Measurements from ENCODE around the gene GSTM4. TPM values are rescaled to one million over a fixed set of nuclear protein-coding genes. Genes with fewer than 3 reads are reported as not detected.

The GSTM4 gene
- total RNA-seq, 1 experiment from 2014 or later, result 188 TPM

GRCh38 chr1:109616391-109616790 is 39.5 kb upstream of the GSTM4 start:
- peaks cover 19% of the 10 kb centered on the region for H3K4me1 ChIP-seq (ENCODE audit: insufficient read depth, low read length, poor library complexity, severe bottlenecking)
- H3K36me3 ChIP-seq (ENCODE audit: insufficient read depth, low read length, poor library complexity, severe bottlenecking), result no peaks in the 10 kb centered on the region
- ChIA-PET CTCF (interaction anchor here (1.0 to 1.1 kb wide), 2 partner anchors 14 to 71 kb away, joined by 3 to 5 read pairs; no protein-coding TSS in a partner anchor), POLR2A (ENCODE audit: low non-redundant PET) (no interaction called here)
- no peak overlapping the region for H3K27ac ChIP-seq (ENCODE audit: low read depth, low read length, poor library complexity, severe bottlenecking)
- DNase-seq (ENCODE audit: low spot score), result no peak
- no peaks in the 10 kb centered on the region for H3K9me3 ChIP-seq (ENCODE audit: low read depth, low read length, poor library complexity, severe bottlenecking)
- no peaks in the 10 kb centered on the region for H3K27me3 ChIP-seq (replicated peaks; ENCODE audit: insufficient read depth, low read depth, low read length, poor library complexity)
- TF ChIP-seq EZH2 (IDR thresholded peaks at IDR 0.05; ENCODE audit: borderline replicate concordance, low read depth, low read length, poor library complexity, severe bottlenecking), result no peak
- TF ChIP-seq, protein P1, sequence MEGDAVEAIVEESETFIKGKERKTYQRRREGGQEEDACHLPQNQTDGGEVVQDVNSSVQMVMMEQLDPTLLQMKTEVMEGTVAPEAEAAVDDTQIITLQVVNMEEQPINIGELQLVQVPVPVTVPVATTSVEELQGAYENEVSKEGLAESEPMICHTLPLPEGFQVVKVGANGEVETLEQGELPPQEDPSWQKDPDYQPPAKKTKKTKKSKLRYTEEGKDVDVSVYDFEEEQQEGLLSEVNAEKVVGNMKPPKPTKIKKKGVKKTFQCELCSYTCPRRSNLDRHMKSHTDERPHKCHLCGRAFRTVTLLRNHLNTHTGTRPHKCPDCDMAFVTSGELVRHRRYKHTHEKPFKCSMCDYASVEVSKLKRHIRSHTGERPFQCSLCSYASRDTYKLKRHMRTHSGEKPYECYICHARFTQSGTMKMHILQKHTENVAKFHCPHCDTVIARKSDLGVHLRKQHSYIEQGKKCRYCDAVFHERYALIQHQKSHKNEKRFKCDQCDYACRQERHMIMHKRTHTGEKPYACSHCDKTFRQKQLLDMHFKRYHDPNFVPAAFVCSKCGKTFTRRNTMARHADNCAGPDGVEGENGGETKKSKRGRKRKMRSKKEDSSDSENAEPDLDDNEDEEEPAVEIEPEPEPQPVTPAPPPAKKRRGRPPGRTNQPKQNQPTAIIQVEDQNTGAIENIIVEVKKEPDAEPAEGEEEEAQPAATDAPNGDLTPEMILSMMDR (conservative IDR thresholded peaks at IDR 0.05; ENCODE audit: low read depth, low read length), result no peak
- intact Hi-C loops (cut with micrococcal nuclease; ENCODE audit: unreplicated experiment), result no loop called here
- H3K4me3 ChIP-seq (ENCODE audit: low read depth, low read length, poor library complexity, severe bottlenecking), result no peak overlapping the region
- BruUV-seq (replicated peaks), result no TSS peak

GRCh38 chr1:109617291-109617801 is 38.6 kb upstream of the GSTM4 start:
- intact Hi-C loops (cut with micrococcal nuclease; ENCODE audit: unreplicated experiment), result no loop called here
- H3K27me3 ChIP-seq (replicated peaks; ENCODE audit: insufficient read depth, low read depth, low read length, poor library complexity), result no peaks in the 10 kb centered on the region
- H3K27ac ChIP-seq (ENCODE audit: low read depth, low read length, poor library complexity, severe bottlenecking), result no peak overlapping the region
- H3K4me3 ChIP-seq (ENCODE audit: low read depth, low read length, poor library complexity, severe bottlenecking), result no peak overlapping the region
- TF ChIP-seq, protein P1 (conservative IDR thresholded peaks at IDR 0.05; ENCODE audit: low read depth, low read length), result no peak
- BruUV-seq (replicated peaks), result no TSS peak
- peaks cover 29% of the 10 kb centered on the region for H3K4me1 ChIP-seq (ENCODE audit: insufficient read depth, low read length, poor library complexity, severe bottlenecking)
- CTCF ChIA-PET, result interaction anchor here (1.0 to 1.1 kb wide), 2 partner anchors 13 to 72 kb away, joined by 3 to 5 read pairs; no protein-coding TSS in a partner anchor
- H3K36me3 ChIP-seq (ENCODE audit: insufficient read depth, low read length, poor library complexity, severe bottlenecking), result no peaks in the 10 kb centered on the region
- H3K9me3 ChIP-seq (ENCODE audit: low read depth, low read length, poor library complexity, severe bottlenecking), result no peaks in the 10 kb centered on the region
- POLR2A ChIA-PET (ENCODE audit: low non-redundant PET), result interaction anchor here (0.5 kb wide), 1 partner anchor 13 kb away, joined by 7 read pairs; no protein-coding TSS in a partner anchor
- peak; percentile 73 for DNase-seq (ENCODE audit: low spot score)

DNA sequence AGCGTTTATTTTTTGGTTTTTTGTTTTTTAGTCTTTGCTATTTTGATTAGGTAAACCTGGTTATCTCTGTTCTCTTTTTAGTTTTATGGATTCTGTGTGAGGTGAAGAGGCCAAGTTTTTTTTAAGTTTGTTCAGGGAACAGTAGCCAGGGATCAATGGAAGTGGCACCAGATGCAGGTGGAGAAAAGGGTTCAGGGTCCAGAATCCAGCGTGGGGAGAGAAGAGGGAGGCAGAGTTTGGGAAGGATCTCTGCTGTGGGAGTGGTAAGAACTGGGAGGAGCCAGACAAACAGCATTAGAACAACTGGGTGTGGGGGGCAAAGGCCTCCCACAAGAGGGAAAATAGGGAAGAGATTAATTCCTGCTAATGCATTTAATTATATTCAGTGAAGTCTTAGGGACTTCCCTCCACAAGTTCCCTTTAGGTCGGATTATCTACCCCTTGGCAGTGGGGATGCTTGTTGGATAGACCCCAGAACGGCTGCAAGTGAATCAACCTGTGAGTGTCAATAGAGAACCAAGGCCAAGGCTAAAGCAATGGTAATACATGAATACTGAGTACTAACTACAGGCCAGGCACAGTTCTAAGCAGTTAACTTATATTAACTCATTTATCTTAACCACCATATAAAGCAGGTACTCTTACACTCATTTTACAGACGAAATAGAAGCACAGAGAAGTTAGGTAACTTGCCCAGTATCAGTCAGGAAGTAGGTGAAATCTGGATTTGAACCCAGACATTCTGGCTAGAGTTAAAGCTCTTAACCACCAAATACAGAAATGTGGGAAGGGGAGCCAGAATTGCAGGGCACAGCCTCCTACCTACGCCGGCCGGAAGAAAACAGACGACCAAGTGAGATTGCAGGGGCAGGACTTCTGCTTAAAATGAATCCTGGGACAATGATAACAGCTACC is 37.0 kb upstream of the GSTM4 start:
- H3K4me3 ChIP-seq (ENCODE audit: low read depth, low read length, poor library complexity, severe bottlenecking), result peak overlapping the region; percentile 88
- H3K27ac ChIP-seq (ENCODE audit: low read depth, low read length, poor library complexity, severe bottlenecking), result peak overlapping the region; percentile 92
- H3K4me1 ChIP-seq (ENCODE audit: insufficient read depth, low read length, poor library complexity, severe bottlenecking), result peaks cover 42% of the 10 kb centered on the region
- intact Hi-C loops (cut with micrococcal nuclease; ENCODE audit: unreplicated experiment), result no loop called here
- POLR2A ChIA-PET (ENCODE audit: low non-redundant PET), result no interaction called here
- BruUV-seq (replicated peaks), result TSS peak; percentile 92
- no peak for TF ChIP-seq EZH2 (IDR thresholded peaks at IDR 0.05; ENCODE audit: borderline replicate concordance, low read depth, low read length, poor library complexity, severe bottlenecking)
- no peaks in the 10 kb centered on the region for H3K36me3 ChIP-seq (ENCODE audit: insufficient read depth, low read length, poor library complexity, severe bottlenecking)
- CTCF ChIA-PET, result no interaction called here
- H3K9me3 ChIP-seq (ENCODE audit: low read depth, low read length, poor library complexity, severe bottlenecking), result no peaks in the 10 kb centered on the region
- peak; percentile 30 for DNase-seq (ENCODE audit: low spot score)
- H3K27me3 ChIP-seq (replicated peaks; ENCODE audit: insufficient read depth, low read depth, low read length, poor library complexity), result no peaks in the 10 kb centered on the region

All from A673 (cell line).